Caki2 (cell line): ENCODE results near the gene OR2V2. TPM values are rescaled to one million over a fixed set of nuclear protein-coding genes. Genes with fewer than 3 reads are reported as not detected.
A peak's percentile ranks its signal among the peaks of the same experiment; 100 is the strongest.
"Not testable (repeated sequence)": the region's sequence is repeated elsewhere in the genome, so short reads cannot be mapped to it uniquely, and the experiment has no call there.

Source experiments
- DNase-seq: peaks from one replicate; pipeline ENCODE4 v3.0.0-alpha.2; 2015; ENCODE audit warnings: low read depth
- in situ Hi-C: cut with HindIII; loops from 2 replicates; pipeline ENCODE4 v1.10.0; 2016; ENCODE audit warnings: low sequenced_read_pairs, low pct_unique_long_range_greater_than_20kb, mixed read lengths
- total RNA-seq: library from RNA; depleted of rRNA; stranded (reverse); fragments of >200 nt; shearing (Covaris generic); gene quantifications from 2 replicates; pipeline ENCODE4 v1.2.3, GENCODE V29; 2014; ENCODE audit warnings: low replicate concordance

OR2V2 gene
- total RNA-seq, 1 experiment from 2014 or later = not detected

- DNase-seq, in situ Hi-C loops: not testable (repeated sequence)
Measured at GRCh38 chr5:181113572-181113971, 33.8 kb upstream of the OR2V2 start.

GRCh38 chr5:181114284-181114843 lies 33.0 kb upstream of the OR2V2 start:
- no peak for DNase-seq
- in situ Hi-C loops = no loop called here

GRCh38 chr5:181114844-181115778 lies 32.3 kb upstream of the OR2V2 start:
- in situ Hi-C loops = no loop called here
- peak; percentile 84 for DNase-seq

- in situ Hi-C loops = no loop called here
Measured at GRCh38 chr5:181118369-181118768, 29.0 kb upstream of the OR2V2 start.

GRCh38 chr5:181119105-181119504 lies 28.3 kb upstream of the OR2V2 start:
- in situ Hi-C loops = no loop called here

More at GRCh38 chr5:181118369-181118768, 29.0 kb upstream of the OR2V2 start:
- no peak for DNase-seq

GRCh38 chr5:181120306-181120705 lies 27.1 kb upstream of the OR2V2 start:
- DNase-seq = peak; percentile 54
- in situ Hi-C loops = no loop called here

More at GRCh38 chr5:181119105-181119504, 28.3 kb upstream of the OR2V2 start:
- DNase-seq = no peak

GRCh38 chr5:181120761-181121160 lies 26.6 kb upstream of the OR2V2 start:
- DNase-seq = peak; percentile 37
- in situ Hi-C loops = no loop called here

GRCh38 chr5:181121675-181122561 lies 25.5 kb upstream of the OR2V2 start:
- in situ Hi-C loops = no loop called here
- no peak for DNase-seq

GRCh38 chr5:181124526-181124925 lies 22.9 kb upstream of the OR2V2 start:
- no peak for DNase-seq
- in situ Hi-C loops = no loop called here

GRCh38 chr5:181126841-181127240 lies 20.5 kb upstream of the OR2V2 start:
- DNase-seq = no peak
- in situ Hi-C loops = no loop called here

- in situ Hi-C loops = no loop called here
- DNase-seq = no peak
Measured at GRCh38 chr5:181127456-181127855, 19.9 kb upstream of the OR2V2 start.

- no peak for DNase-seq
- in situ Hi-C loops = no loop called here
Measured at GRCh38 chr5:181127907-181128626, 19.3 kb upstream of the OR2V2 start.

- no peak for DNase-seq
- in situ Hi-C loops = no loop called here
Measured at GRCh38 chr5:181129601-181130000, 17.8 kb upstream of the OR2V2 start.

- DNase-seq, in situ Hi-C loops: not testable (repeated sequence)
Measured at GRCh38 chr5:181130081-181130480, 17.3 kb upstream of the OR2V2 start.

- no peak for DNase-seq
- in situ Hi-C loops = no loop called here
Measured at GRCh38 chr5:181130832-181131496, 16.4 kb upstream of the OR2V2 start, which contains the start of gene OR2V1. Gene OR2V1, minus strand, starts transcription at chr5:181131169. Its CDS starts 5,865 bp downstream, at chr5:181125304.

GRCh38 chr5:181131514-181131913 lies 15.9 kb upstream of the OR2V2 start:
- in situ Hi-C loops = no loop called here
- no peak for DNase-seq

GRCh38 chr5:181133083-181133482 lies 14.3 kb upstream of the OR2V2 start:
- DNase-seq = no peak
- in situ Hi-C loops = no loop called here
